ENCODE results near the gene PLEKHA6. TPM values are rescaled to one million over a fixed set of nuclear protein-coding genes. Genes with fewer than 3 reads are reported as not detected.

Gene PLEKHA6
- total RNA-seq, 4 donors from 2014 or later, result 3.7 to 15.4 (median 12.8) TPM

- H3K36me3 ChIP-seq, result no peaks in the 10 kb centered on the region
- 85% methylated on average over 2 of the region's 2 CpGs for WGBS
- no peak overlapping the region for H3K4me3 ChIP-seq
- DNase-seq (ENCODE audit: low spot score in 2 of 2), result no peak
- TF ChIP-seq EP300 (IDR thresholded peaks at IDR 0.05) (no peak), CTCF (IDR thresholded peaks at IDR 0.05) (no peak), POLR2A (IDR thresholded peaks at IDR 0.05) (no peak), POLR2AphosphoS5 (IDR thresholded peaks at IDR 0.05) (no peak)
- H3K9me3 ChIP-seq, result no peaks in the 10 kb centered on the region
- H3K4me1 ChIP-seq, result peaks cover 14% of the 10 kb centered on the region
- H3K27ac ChIP-seq, result no peak overlapping the region
- H3K27me3 ChIP-seq, result peaks cover 19% of the 10 kb centered on the region
Observed at GRCh38 chr1:204192046-204192445, 167.7 kb downstream of the PLEKHA6 start.

GRCh38 chr1:204191456-204191855 lies 168.3 kb downstream of the PLEKHA6 start:
- Histone ChIP-seq H3K27ac (no peak overlapping the region), H3K4me3 (no peak overlapping the region), H3K9me3 (no peaks in the 10 kb centered on the region), H3K36me3 (no peaks in the 10 kb centered on the region), H3K27me3 (peaks cover 25% of the 10 kb centered on the region), H3K4me1 (peaks cover 14% of the 10 kb centered on the region)
- TF ChIP-seq EP300 (IDR thresholded peaks at IDR 0.05) (no peak), POLR2A (IDR thresholded peaks at IDR 0.05) (no peak), POLR2AphosphoS5 (IDR thresholded peaks at IDR 0.05) (no peak), CTCF (IDR thresholded peaks at IDR 0.05) (no peak)
- WGBS, result 43% methylated on average over 7 of the region's 7 CpGs
- no peak for DNase-seq (ENCODE audit: low spot score in 2 of 2)

GRCh38 chr1:204190212-204191211 lies 169.2 kb downstream of the PLEKHA6 start:
- Histone ChIP-seq H3K27me3 (peaks cover 34% of the 10 kb centered on the region), H3K4me1 (peaks cover 14% of the 10 kb centered on the region), H3K27ac (no peak overlapping the region), H3K9me3 (no peaks in the 10 kb centered on the region), H3K36me3 (no peaks in the 10 kb centered on the region), H3K4me3 (peak overlapping the region; percentile 31)
- TF ChIP-seq POLR2AphosphoS5 (IDR thresholded peaks at IDR 0.05), result no peak
- TF ChIP-seq CTCF (IDR thresholded peaks at IDR 0.05), result no peak
- TF ChIP-seq POLR2A (IDR thresholded peaks at IDR 0.05), result no peak
- no peak for DNase-seq (ENCODE audit: low spot score in 2 of 2)
- WGBS, result 28% methylated on average over 13 of the region's 44 CpGs

- Histone ChIP-seq H3K27me3 (peaks cover 34% of the 10 kb centered on the region), H3K27ac (no peak overlapping the region), H3K36me3 (no peaks in the 10 kb centered on the region), H3K4me3 (no peak overlapping the region), H3K9me3 (no peaks in the 10 kb centered on the region), H3K4me1 (peaks cover 14% of the 10 kb centered on the region)
- DNase-seq (ENCODE audit: low spot score in 2 of 2), result no peak
- 76% methylated on average over 11 of the region's 11 CpGs for WGBS
- TF ChIP-seq POLR2AphosphoS5 (IDR thresholded peaks at IDR 0.05) (no peak), POLR2A (IDR thresholded peaks at IDR 0.05) (no peak), EP300 (IDR thresholded peaks at IDR 0.05) (no peak), CTCF (IDR thresholded peaks at IDR 0.05) (no peak)
Observed at GRCh38 chr1:204188959-204189639, 170.6 kb downstream of the PLEKHA6 start.

- no peak for TF ChIP-seq EP300 (IDR thresholded peaks at IDR 0.05)
- TF ChIP-seq POLR2A (IDR thresholded peaks at IDR 0.05), result no peak
- no peak for TF ChIP-seq POLR2AphosphoS5 (IDR thresholded peaks at IDR 0.05)
- no peak for TF ChIP-seq CTCF (IDR thresholded peaks at IDR 0.05)
- Histone ChIP-seq H3K36me3 (no peaks in the 10 kb centered on the region), H3K9me3 (no peaks in the 10 kb centered on the region), H3K4me1 (peaks cover 14% of the 10 kb centered on the region), H3K27me3 (peaks cover 31% of the 10 kb centered on the region), H3K27ac (no peak overlapping the region), H3K4me3 (no peak overlapping the region)
- no peak for DNase-seq (ENCODE audit: low spot score in 2 of 2)
- 91% methylated on average over 10 of the region's 10 CpGs for WGBS
Observed at GRCh38 chr1:204186597-204186996, 173.1 kb downstream of the PLEKHA6 start.
